ENCODE data around the gene NDP. TPM values are rescaled to one million over a fixed set of nuclear protein-coding genes. Genes with fewer than 3 reads are reported as not detected.

Gene NDP
- total RNA-seq (2021; ENCODE audit: unreplicated experiment) (not detected), Bru-seq, nascent RNA (percentile 4 among the genes with signal in this experiment), BruChase-seq, experiment 1, labeled RNA remaining after a 6-hour chase (percentile 4 among the genes with signal in this experiment), BruChase-seq, experiment 2, labeled RNA remaining after a 2-hour chase (not detected)
- not detected in 2 replicates for polyA plus RNA-seq (2012)
- long read RNA-seq = 0 reads

DNA sequence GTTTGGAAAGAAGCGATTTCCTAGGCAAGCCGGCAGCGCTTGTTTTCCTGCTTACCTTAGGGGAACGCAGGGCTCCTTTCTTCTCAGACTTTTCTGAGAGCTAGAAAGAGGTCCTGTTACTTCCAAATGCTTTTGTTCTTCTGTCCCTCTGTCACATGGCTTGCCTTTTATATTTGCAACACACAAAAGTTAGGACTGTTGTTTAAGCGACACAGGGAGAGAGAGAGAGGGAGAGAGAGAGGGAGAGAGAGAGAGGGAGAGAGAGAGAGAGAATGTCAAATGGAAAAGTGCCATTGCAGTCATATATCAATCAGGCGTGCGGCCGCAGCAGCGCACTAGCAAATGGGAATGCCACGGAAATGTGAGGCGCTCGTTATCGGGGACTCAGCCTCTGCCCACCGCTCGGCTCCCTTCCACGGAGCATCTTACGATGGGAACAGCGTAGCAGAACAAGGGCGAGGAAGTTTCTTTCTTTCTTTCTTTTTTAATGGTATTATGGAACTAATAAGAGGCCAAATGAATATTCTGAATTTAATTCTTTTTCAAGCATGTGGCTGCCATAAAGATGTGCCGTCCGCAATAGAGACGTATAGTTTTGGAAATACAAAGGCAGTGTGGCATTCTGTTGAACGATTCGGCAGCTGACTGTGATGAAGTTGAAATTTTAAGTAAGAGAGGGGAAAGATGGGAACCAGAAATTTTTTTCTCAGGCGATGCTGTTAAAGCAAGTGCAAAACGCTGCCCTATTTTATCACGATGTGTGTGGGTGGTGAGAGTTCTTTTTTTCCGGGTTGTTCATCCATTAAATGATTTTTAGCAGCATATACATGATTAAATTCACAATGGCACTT, at the start of gene NDP:
TSS of gene NDP (minus strand) at position 142 of the 851 bp plus-strand sequence. CDS start 14,745 bp downstream, outside the sequence.
- CTCF ChIA-PET = no interaction called here
- intact Hi-C loops (cut with micrococcal nuclease) = no loop called here
- Histone ChIP-seq H3K4me3 (replicated peaks in 1 of 2; ENCODE audit: low read depth in 1 of 2, low read length in 2 of 2) (no peak within 1 kb of the TSS), H3K9me2 (ENCODE audit: insufficient read depth) (no peaks in the 10 kb centered on the region), H3K36me3 (ENCODE audit: control insufficient read depth in 1 of 2, insufficient read depth in 2 of 2, low read length in 2 of 2) (no peaks in the 10 kb centered on the region), H3K4me2 (ENCODE audit: low read length) (no peak within 1 kb of the TSS), H3K4me1 (ENCODE audit: control insufficient read depth in 1 of 2, insufficient read depth in 2 of 2, low read length in 2 of 2) (peaks cover 0 to 16% of the 10 kb centered on the region in 2 experiments; a peak in 2 of 4 replicates), H4K20me1 (ENCODE audit: insufficient read depth) (no peaks in the 10 kb centered on the region), H3K9me3 (ENCODE audit: control insufficient read depth in 1 of 2, insufficient read depth in 1 of 2, low read depth in 1 of 2, low read length in 2 of 2) (no peaks in the 10 kb centered on the region), H3K27me3 (ENCODE audit: insufficient read depth, low read length) (no peaks in the 10 kb centered on the region), H3K79me2 (ENCODE audit: insufficient read depth, low read length) (no peaks in the 10 kb centered on the region), H2AFZ (ENCODE audit: low read depth, low read length, poor library complexity, severe bottlenecking) (no peak within 1 kb of the TSS), H3K9ac (ENCODE audit: low read length) (no peak within 1 kb of the TSS), H3K27ac (ENCODE audit: low read depth, low read length) (no peak within 1 kb of the TSS)
- BruUV-seq (replicated peaks) = no TSS peak
- POLR2A ChIA-PET = no interaction called here
- no peak for TF ChIP-seq EGR1 (IDR thresholded peaks at IDR 0.05; ENCODE audit: low read depth)
- TF ChIP-seq YY1 (IDR thresholded peaks at IDR 0.05; ENCODE audit: extremely low read depth, insufficient replicate concordance, low read depth, low read length) = no peak
- RAD21 ChIA-PET (ENCODE audit: low non-redundant PET in 1 of 2, low total read pairs in 2 of 2, uncharacterized antibody in 2 of 2, unreplicated experiment in 2 of 2) = no interaction called here
- DNase-seq (ENCODE audit: low read depth, low spot score) (no peak), ATAC-seq (no peak)

DNA sequence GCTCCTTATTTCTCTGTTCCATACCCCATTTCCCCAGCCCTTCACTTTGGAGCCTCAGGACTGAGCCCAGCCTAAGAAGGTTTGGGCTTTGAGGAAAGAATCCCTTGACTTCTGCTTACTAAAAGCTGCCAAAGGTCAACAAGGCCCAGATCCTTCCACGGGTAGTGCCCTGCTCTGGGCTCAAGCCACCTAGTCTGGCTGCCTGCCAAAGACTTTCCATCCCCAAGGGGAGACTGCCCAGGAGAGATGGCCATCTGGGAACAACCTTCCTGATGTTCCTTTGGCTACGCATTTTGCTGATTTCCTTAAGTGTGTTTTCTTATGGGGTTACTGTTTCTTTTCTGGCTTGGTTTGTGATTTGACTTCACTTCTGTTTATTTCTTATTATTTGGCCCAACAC, 49.8 kb upstream of the NDP start:
- ChIA-PET POLR2A (no interaction called here), RAD21 (ENCODE audit: low non-redundant PET in 1 of 2, low total read pairs in 2 of 2, uncharacterized antibody in 2 of 2, unreplicated experiment in 2 of 2) (no interaction called here), CTCF (no interaction called here)
- Histone ChIP-seq H3K36me3 (ENCODE audit: control insufficient read depth in 1 of 2, insufficient read depth in 2 of 2, low read length in 2 of 2) (no peaks in the 10 kb centered on the region), H2AFZ (ENCODE audit: low read depth, low read length, poor library complexity, severe bottlenecking) (no peak overlapping the region), H3K9ac (ENCODE audit: low read length) (no peak overlapping the region), H4K20me1 (ENCODE audit: insufficient read depth) (no peaks in the 10 kb centered on the region), H3K4me3 (replicated peaks in 1 of 2; ENCODE audit: low read depth in 1 of 2, low read length in 2 of 2) (no peak overlapping the region), H3K4me2 (ENCODE audit: low read length) (no peak overlapping the region), H3K27ac (ENCODE audit: low read depth, low read length) (no peak overlapping the region), H3K9me3 (ENCODE audit: control insufficient read depth in 1 of 2, insufficient read depth in 1 of 2, low read depth in 1 of 2, low read length in 2 of 2) (no peaks in the 10 kb centered on the region), H3K79me2 (ENCODE audit: insufficient read depth, low read length) (no peaks in the 10 kb centered on the region), H3K4me1 (ENCODE audit: control insufficient read depth in 1 of 2, insufficient read depth in 2 of 2, low read length in 2 of 2) (peaks cover 0 to 5% of the 10 kb centered on the region in 2 experiments; a peak in 1 of 4 replicates), H3K27me3 (ENCODE audit: insufficient read depth, low read length) (no peaks in the 10 kb centered on the region), H3K9me2 (ENCODE audit: insufficient read depth) (no peaks in the 10 kb centered on the region)
- DNase-seq (ENCODE audit: low read depth, low spot score) = no peak
- intact Hi-C loops (cut with micrococcal nuclease) = no loop called here
- no peak for ATAC-seq
- BruUV-seq (replicated peaks) = no TSS peak
- TF ChIP-seq POLR2A (IDR thresholded peaks at IDR 0.05; ENCODE audit: borderline replicate concordance, extremely low read depth, insufficient read depth, insufficient read length) (no peak), SRF (IDR thresholded peaks at IDR 0.05; ENCODE audit: low read depth) (no peak), CTCF (IDR thresholded peaks at IDR 0.05 in 2 of 3, conservative IDR thresholded peaks at IDR 0.05 in 1 of 3; ENCODE audit: borderline replicate concordance in 1 of 3, insufficient read depth in 1 of 3, low read depth in 2 of 3, low read length in 2 of 3) (no peak), ZNF274 (IDR thresholded peaks at IDR 0.05; ENCODE audit: low read depth, low read length) (no peak), FOSL1 (IDR thresholded peaks at IDR 0.05; ENCODE audit: low read depth) (no peak), JUND (IDR thresholded peaks at IDR 0.05) (no peak), ZFX (IDR thresholded peaks at IDR 0.05) (no peak), POLR2AphosphoS5 (IDR thresholded peaks at IDR 0.05; ENCODE audit: low read depth, low read length) (no peak), ATF3 (IDR thresholded peaks at IDR 0.05) (no peak), RAD21 (IDR thresholded peaks at IDR 0.05; ENCODE audit: low read depth) (no peak), ELF1 (IDR thresholded peaks at IDR 0.05; ENCODE audit: borderline replicate concordance, low read depth) (no peak), SP1 (IDR thresholded peaks at IDR 0.05; ENCODE audit: low read depth) (no peak), TCF7L2 (IDR thresholded peaks at IDR 0.05; ENCODE audit: borderline replicate concordance, extremely low read depth, insufficient read depth, insufficient read length) (no peak), EGR1 (IDR thresholded peaks at IDR 0.05; ENCODE audit: low read depth) (no peak), EZH2 (IDR thresholded peaks at IDR 0.05) (no peak)
- TF ChIP-seq, protein P1, sequence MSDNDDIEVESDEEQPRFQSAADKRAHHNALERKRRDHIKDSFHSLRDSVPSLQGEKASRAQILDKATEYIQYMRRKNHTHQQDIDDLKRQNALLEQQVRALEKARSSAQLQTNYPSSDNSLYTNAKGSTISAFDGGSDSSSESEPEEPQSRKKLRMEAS (IDR thresholded peaks at IDR 0.05) = no peak

Measured in HCT116 (cell line).